AG04450 (cell line): Measurements from ENCODE around the gene NFAM1. TPM values are rescaled to one million over a fixed set of nuclear protein-coding genes. Genes with fewer than 3 reads are reported as not detected.

Experiments
- CTCF ChIA-PET: fragments of 300-600, 350-600 bp; formaldehyde crosslinking; extraction: SDS; loops from one replicate; lab custom pipeline; 2022; ENCODE audit warnings: antibody characterized with exemption, inconsistent platforms; lab: Charles Lee
- POLR2A ChIA-PET: fragments of 350-600 bp; formaldehyde crosslinking; extraction: SDS; loops from one replicate; lab custom pipeline; 2021; ENCODE audit warnings: antibody characterized with exemption, inconsistent platforms; lab: Yijun Ruan, JAX
- DNase-seq: peaks from one replicate; pipeline ENCODE4 v3.0.0-alpha.2; 2011; ENCODE audit warnings: low read depth, low spot score
- H3K27ac ChIP-seq: one replicate; pipeline ENCODE4 v1.5.1; 2012; ENCODE audit warnings: low read depth, low read length, control low read depth
- H3K27me3 ChIP-seq: one replicate; pipeline ENCODE4 v1.6.0; 2012; ENCODE audit warnings: low read length; ENCODE audit not compliant: control insufficient read depth, insufficient read depth
- H3K4me3 ChIP-seq: 2 replicates; pipeline ENCODE4 v1.5.1; 2011; ENCODE audit warnings: mild to moderate bottlenecking, low read depth, low read length, control low read depth
- H3K9me3 ChIP-seq: 2 replicates; pipeline ENCODE4 v1.5.1; 2012; ENCODE audit warnings: low read length; ENCODE audit not compliant: control insufficient read depth, insufficient read depth
- polyA plus RNA-seq: library from polyadenylated mRNA; depleted of rRNA; stranded (reverse); fragments of >200 nt; gene quantifications from 2 replicates; pipeline ENCODE4 v1.2.3, GENCODE V29; 2011
- TF ChIP-seq, protein P1 (sequence below): IDR thresholded peaks from 2 replicates; pipeline ENCODE4 v1.5.1; 2011; ENCODE audit warnings: low read depth, low read length, control low read depth, inconsistent platforms

NFAM1 gene
- polyA plus RNA-seq, 1 experiment, result not detected

DNA sequence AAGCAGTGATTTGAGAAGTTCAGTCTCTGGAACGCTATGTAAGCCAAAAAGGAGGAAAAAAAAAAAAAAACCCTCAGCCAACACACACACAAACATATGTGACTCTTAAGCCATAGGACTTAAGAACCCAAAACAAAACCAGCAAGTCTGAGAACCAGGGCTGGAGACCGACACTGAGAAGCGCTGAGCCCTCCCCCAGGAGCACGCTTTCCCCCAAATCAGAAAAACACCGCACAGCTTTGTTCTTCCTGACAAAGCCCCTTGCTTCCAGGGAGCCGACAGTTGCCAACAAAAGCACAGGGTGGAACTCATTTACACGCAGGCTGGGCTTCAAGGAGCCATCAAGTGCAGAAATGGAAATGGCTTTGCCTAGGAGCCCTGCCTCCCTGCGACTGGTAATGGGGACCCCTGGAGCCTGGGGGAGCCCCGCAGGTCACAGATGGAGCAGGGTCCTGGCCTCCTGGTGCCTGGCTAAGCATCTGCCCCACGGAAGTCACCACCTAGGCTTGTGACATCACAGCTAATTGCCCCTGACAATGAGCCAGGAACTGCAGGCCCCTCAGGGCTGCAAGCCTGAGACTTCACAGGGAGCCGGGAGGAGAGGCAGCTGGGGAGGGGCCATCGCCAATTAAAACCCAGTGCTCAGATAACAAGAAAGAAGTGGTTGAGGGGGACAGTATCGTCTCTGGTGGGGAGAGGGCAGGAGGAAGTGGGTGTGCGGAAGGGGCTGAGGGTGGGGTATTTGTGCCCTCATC, 66.9 kb downstream of the NFAM1 start:
- ChIA-PET CTCF (interaction anchor here (1.2 kb wide), 1 partner anchor 274 kb away, joined by 4 read pairs; no protein-coding TSS in a partner anchor), POLR2A (no interaction called here)
- TF ChIP-seq, protein P1, sequence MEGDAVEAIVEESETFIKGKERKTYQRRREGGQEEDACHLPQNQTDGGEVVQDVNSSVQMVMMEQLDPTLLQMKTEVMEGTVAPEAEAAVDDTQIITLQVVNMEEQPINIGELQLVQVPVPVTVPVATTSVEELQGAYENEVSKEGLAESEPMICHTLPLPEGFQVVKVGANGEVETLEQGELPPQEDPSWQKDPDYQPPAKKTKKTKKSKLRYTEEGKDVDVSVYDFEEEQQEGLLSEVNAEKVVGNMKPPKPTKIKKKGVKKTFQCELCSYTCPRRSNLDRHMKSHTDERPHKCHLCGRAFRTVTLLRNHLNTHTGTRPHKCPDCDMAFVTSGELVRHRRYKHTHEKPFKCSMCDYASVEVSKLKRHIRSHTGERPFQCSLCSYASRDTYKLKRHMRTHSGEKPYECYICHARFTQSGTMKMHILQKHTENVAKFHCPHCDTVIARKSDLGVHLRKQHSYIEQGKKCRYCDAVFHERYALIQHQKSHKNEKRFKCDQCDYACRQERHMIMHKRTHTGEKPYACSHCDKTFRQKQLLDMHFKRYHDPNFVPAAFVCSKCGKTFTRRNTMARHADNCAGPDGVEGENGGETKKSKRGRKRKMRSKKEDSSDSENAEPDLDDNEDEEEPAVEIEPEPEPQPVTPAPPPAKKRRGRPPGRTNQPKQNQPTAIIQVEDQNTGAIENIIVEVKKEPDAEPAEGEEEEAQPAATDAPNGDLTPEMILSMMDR, result no peak
- DNase-seq, result no peak
- H3K9me3 ChIP-seq, result no peaks in the 10 kb centered on the region; the same call in 1 of the 2 replicates
- H3K27ac ChIP-seq, result no peak overlapping the region
- peaks cover 50% of the 10 kb centered on the region for H3K27me3 ChIP-seq
- no peak overlapping the region for H3K4me3 ChIP-seq

DNA sequence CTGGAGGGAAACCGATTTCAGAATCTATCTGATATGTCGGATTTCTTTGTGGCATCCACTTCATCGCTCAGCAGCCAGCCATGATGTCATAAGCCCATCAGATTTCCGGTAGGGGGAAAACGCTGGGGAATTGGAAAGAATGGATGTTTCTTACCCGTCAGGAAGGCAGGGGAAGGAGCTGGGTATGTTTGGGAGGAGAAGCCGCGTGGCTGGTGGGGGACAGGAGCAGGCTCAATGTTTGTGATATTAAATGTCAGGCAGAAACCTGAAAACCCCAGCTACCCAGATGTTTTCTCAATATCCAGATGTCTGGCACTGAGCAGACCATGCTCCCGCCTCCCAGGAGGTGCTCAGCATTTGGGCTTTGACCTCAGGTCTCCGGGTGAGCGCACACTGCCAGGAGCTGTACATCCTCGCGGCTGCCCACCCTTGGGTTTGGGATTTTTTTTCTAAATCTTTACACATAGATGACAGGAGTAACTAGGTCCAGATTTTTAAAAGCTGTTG, 67.5 kb downstream of the NFAM1 start:
- H3K27ac ChIP-seq, result no peak overlapping the region
- TF ChIP-seq, protein P1, result no peak
- POLR2A ChIA-PET, result no interaction called here
- CTCF ChIA-PET, result interaction anchor here (1.2 kb wide), 1 partner anchor 273 kb away, joined by 4 read pairs; no protein-coding TSS in a partner anchor
- peaks cover 54% of the 10 kb centered on the region for H3K27me3 ChIP-seq
- no peaks in the 10 kb centered on the region; the same call in 1 of the 2 replicates for H3K9me3 ChIP-seq
- DNase-seq, result no peak
- H3K4me3 ChIP-seq, result no peak overlapping the region

DNA sequence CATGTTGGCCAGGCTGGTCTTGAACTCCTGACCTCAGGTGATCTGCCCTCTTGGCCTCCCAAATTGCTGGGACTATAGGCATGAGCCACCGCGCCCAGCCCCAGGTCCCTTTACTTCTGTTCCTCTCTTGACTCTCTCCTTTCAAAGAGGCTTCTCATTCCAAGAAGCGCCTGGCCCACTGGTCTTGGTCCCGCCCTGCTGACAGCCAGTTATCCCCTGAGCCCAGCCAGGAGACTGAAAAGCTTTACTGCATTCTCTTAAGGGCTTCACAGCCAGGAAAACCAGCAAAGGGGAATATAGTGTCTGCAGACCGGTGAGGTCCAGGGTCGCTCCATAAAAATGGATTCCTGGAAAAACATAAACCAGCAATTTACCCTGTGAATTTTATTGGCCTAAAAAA, 68.3 kb downstream of the NFAM1 start:
- ChIA-PET CTCF (interaction anchor here (1.2 kb wide), 1 partner anchor 273 kb away, joined by 4 read pairs; no protein-coding TSS in a partner anchor), POLR2A (no interaction called here)
- Histone ChIP-seq H3K27ac (no peak overlapping the region), H3K9me3 (no peaks in the 10 kb centered on the region; the same call in 1 of the 2 replicates), H3K4me3 (no peak overlapping the region), H3K27me3 (peaks cover 59% of the 10 kb centered on the region)
- TF ChIP-seq, protein P1, result no peak
- DNase-seq, result no peak

DNA sequence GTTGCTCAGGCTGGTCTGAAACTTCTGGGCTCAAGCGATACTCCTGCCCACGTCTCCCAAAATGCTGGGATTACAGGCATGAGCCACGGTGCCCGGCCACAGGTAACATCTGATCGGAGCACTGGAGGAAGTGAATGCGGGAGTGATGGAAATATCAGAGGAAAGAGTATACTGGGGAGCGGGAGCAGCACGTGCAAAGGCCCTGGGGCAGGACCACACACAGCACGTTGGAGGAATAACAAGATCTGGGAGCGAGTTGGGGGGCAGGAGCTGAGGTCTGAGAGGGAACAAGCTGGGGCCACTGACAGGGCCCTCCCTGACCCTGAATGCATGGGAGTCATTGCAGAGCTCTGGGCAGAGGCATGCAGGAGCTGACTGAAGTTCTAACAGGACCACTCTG, 70.7 kb downstream of the NFAM1 start:
- TF ChIP-seq, protein P1, result no peak
- no peak overlapping the region for H3K4me3 ChIP-seq
- no peak overlapping the region for H3K27ac ChIP-seq
- POLR2A ChIA-PET, result no interaction called here
- DNase-seq, result no peak
- CTCF ChIA-PET, result no interaction called here
- peaks cover 46% of the 10 kb centered on the region for H3K27me3 ChIP-seq
- H3K9me3 ChIP-seq, result no peaks in the 10 kb centered on the region; the same call in 1 of the 2 replicates

DNA sequence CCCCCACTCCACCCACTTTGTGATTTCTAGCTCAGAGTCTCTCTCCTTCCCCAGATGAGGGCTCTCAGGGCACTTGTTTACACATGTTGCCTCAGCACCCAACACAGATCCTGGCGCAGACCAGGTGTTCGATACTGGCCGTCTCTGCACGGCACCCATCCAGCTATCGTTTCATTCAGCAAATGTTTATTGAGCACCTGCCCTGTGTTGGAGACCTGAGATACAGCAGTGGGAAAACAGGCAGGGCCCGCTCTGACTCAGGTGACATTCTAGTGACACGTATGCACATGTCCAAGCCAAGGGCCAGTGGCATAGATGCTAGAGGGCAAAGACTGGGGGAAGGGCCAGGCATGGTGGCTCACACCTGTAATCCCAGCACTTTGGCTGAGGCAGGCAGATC, 71.9 kb downstream of the NFAM1 start:
- TF ChIP-seq, protein P1, result no peak
- DNase-seq, result no peak
- H3K27ac ChIP-seq, result no peak overlapping the region
- peaks cover 35% of the 10 kb centered on the region for H3K27me3 ChIP-seq
- no peaks in the 10 kb centered on the region; the same call in 1 of the 2 replicates for H3K9me3 ChIP-seq
- ChIA-PET CTCF (no interaction called here), POLR2A (interaction anchor here (0.8 kb wide), 1 partner anchor 10 kb away, joined by 5 read pairs; no protein-coding TSS in a partner anchor)
- H3K4me3 ChIP-seq, result no peak overlapping the region
